ENCODE data around the gene TSPEAR.
A peak's percentile ranks its signal among the peaks of the same experiment; 100 is the strongest.
"Not testable (repeated sequence)": the region's sequence is repeated elsewhere in the genome, so short reads cannot be mapped to it uniquely, and the experiment has no call there.

The TSPEAR gene

GRCh38 chr21:44599264-44600029 lies 111.9 kb downstream of the TSPEAR start:
- Histone ChIP-seq H3K9me3 (ENCODE audit: control insufficient read depth, low read length) (no peaks in the 10 kb centered on the region), H3K36me3 (ENCODE audit: control insufficient read depth, insufficient read depth, low read length) (no peaks in the 10 kb centered on the region), H3K4me1 (ENCODE audit: control insufficient read depth, insufficient read depth, low read length) (no peaks in the 10 kb centered on the region), H3K27me3 (ENCODE audit: control insufficient read depth, insufficient read depth, low read length, poor library complexity, severe bottlenecking) (no peaks in the 10 kb centered on the region), H3K4me3 (ENCODE audit: insufficient read depth, low read depth, low read length) (no peak overlapping the region), H3K27ac (ENCODE audit: insufficient read depth, low read depth, low read length, poor library complexity, severe bottlenecking) (no peak overlapping the region)
- WGBS, 2 experiments = 82 to 85% methylated on average over 8 of the region's 8 CpGs

- peak overlapping the region; percentile 76 for H3K27ac ChIP-seq (ENCODE audit: insufficient read depth, low read depth, low read length, poor library complexity, severe bottlenecking)
- H3K4me1 ChIP-seq (ENCODE audit: control insufficient read depth, insufficient read depth, low read length) = peaks cover 4% of the 10 kb centered on the region
- no peaks in the 10 kb centered on the region for H3K27me3 ChIP-seq (ENCODE audit: control insufficient read depth, insufficient read depth, low read length, poor library complexity, severe bottlenecking)
- no peak overlapping the region for H3K4me3 ChIP-seq (ENCODE audit: insufficient read depth, low read depth, low read length)
- WGBS, 2 experiments = 60 to 62% methylated on average over 11 of the region's 11 CpGs
- H3K9me3 ChIP-seq (ENCODE audit: control insufficient read depth, low read length) = no peaks in the 10 kb centered on the region
- no peaks in the 10 kb centered on the region for H3K36me3 ChIP-seq (ENCODE audit: control insufficient read depth, insufficient read depth, low read length)
Measured at GRCh38 chr21:44598061-44598460, 113.3 kb downstream of the TSPEAR start.

DNA sequence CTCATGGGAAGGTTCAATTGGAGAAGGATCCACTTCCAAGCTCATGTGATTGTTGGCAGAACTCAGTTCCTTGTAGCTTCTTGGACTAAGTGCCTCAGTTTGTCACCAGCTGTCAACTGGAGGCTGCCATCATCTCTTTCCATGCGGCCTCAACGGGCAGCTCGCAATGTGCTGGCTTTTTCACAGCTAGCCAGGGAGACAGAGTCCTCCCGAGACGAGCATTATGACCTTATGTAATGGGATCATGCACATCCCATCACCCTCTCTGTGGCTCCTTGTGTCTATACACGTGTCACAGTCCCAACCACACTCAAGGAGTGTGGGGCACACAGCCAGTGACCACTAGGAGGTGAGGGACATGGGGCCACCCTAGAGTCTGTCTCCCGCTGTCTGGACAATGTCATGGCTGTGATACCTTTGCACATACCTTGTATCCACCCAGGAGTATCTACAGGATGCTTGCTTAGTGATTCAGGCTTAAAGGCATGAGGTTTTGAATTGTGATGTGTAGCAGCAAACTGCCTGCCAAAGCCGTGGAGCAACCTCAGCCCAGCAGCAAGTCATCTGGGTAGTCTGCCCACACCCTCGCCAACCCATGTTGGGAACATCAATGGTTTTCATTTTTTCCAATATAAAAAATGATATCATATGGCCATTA lies 115.2 kb downstream of the TSPEAR start:
- no peaks in the 10 kb centered on the region for H3K9me3 ChIP-seq (ENCODE audit: control insufficient read depth, low read length)
- no peak overlapping the region for H3K27ac ChIP-seq (ENCODE audit: insufficient read depth, low read depth, low read length, poor library complexity, severe bottlenecking)
- H3K36me3 ChIP-seq (ENCODE audit: control insufficient read depth, insufficient read depth, low read length) = no peaks in the 10 kb centered on the region
- H3K27me3 ChIP-seq (ENCODE audit: control insufficient read depth, insufficient read depth, low read length, poor library complexity, severe bottlenecking) = no peaks in the 10 kb centered on the region
- H3K4me3 ChIP-seq (ENCODE audit: insufficient read depth, low read depth, low read length) = no peak overlapping the region
- 94 to 95% methylated on average over 9 of the region's 9 CpGs for WGBS, 2 experiments
- peaks cover 12% of the 10 kb centered on the region for H3K4me1 ChIP-seq (ENCODE audit: control insufficient read depth, insufficient read depth, low read length)

DNA sequence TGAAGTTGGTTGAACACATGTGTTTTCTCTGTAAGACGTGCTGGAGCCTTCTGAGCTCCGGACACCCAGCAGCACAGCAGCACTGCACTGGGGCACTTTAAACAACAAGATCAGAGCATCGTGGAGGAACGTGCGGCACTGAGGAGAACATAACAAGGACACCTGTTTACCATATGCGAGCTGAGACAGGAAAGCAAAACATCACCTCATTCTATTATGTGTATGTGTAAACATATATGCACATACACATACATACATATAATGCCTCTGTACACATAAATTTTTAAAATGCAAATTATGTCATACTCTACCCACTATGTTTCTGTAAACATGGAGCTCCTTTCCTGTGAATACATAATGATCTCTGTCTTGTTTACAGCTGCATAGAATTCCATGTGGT lies 115.8 kb downstream of the TSPEAR start:
- H3K4me1 ChIP-seq (ENCODE audit: control insufficient read depth, insufficient read depth, low read length) = peaks cover 12% of the 10 kb centered on the region
- no peaks in the 10 kb centered on the region for H3K36me3 ChIP-seq (ENCODE audit: control insufficient read depth, insufficient read depth, low read length)
- H3K27me3 ChIP-seq (ENCODE audit: control insufficient read depth, insufficient read depth, low read length, poor library complexity, severe bottlenecking) = no peaks in the 10 kb centered on the region
- no peak overlapping the region for H3K27ac ChIP-seq (ENCODE audit: insufficient read depth, low read depth, low read length, poor library complexity, severe bottlenecking)
- H3K9me3 ChIP-seq (ENCODE audit: control insufficient read depth, low read length) = no peaks in the 10 kb centered on the region
- H3K4me3 ChIP-seq (ENCODE audit: insufficient read depth, low read depth, low read length) = no peak overlapping the region
- 91 to 95% methylated on average over 5 to 6 of the region's 6 CpGs for WGBS, 2 experiments

- Histone ChIP-seq H3K4me3 (ENCODE audit: insufficient read depth, low read depth, low read length) (no peak overlapping the region), H3K27ac (ENCODE audit: insufficient read depth, low read depth, low read length, poor library complexity, severe bottlenecking) (no peak overlapping the region), H3K4me1 (ENCODE audit: control insufficient read depth, insufficient read depth, low read length) (peaks cover 12% of the 10 kb centered on the region), H3K36me3 (ENCODE audit: control insufficient read depth, insufficient read depth, low read length) (no peaks in the 10 kb centered on the region), H3K27me3 (ENCODE audit: control insufficient read depth, insufficient read depth, low read length, poor library complexity, severe bottlenecking) (no peaks in the 10 kb centered on the region), H3K9me3 (ENCODE audit: control insufficient read depth, low read length) (no peaks in the 10 kb centered on the region)
- 94 to 95% methylated on average over 11 to 12 of the region's 12 CpGs for WGBS, 2 experiments
Measured at GRCh38 chr21:44594406-44594916, 116.9 kb downstream of the TSPEAR start.

GRCh38 chr21:44593598-44594405 lies 117.6 kb downstream of the TSPEAR start:
- 77 to 78% methylated on average over 20 of the region's 20 CpGs for WGBS, 2 experiments
- Histone ChIP-seq H3K4me1 (ENCODE audit: control insufficient read depth, insufficient read depth, low read length) (peaks cover 12% of the 10 kb centered on the region), H3K27ac (ENCODE audit: insufficient read depth, low read depth, low read length, poor library complexity, severe bottlenecking) (no peak overlapping the region), H3K4me3 (ENCODE audit: insufficient read depth, low read depth, low read length) (no peak overlapping the region), H3K27me3 (ENCODE audit: control insufficient read depth, insufficient read depth, low read length, poor library complexity, severe bottlenecking) (no peaks in the 10 kb centered on the region), H3K36me3 (ENCODE audit: control insufficient read depth, insufficient read depth, low read length) (no peaks in the 10 kb centered on the region), H3K9me3 (ENCODE audit: control insufficient read depth, low read length) (no peaks in the 10 kb centered on the region)

DNA sequence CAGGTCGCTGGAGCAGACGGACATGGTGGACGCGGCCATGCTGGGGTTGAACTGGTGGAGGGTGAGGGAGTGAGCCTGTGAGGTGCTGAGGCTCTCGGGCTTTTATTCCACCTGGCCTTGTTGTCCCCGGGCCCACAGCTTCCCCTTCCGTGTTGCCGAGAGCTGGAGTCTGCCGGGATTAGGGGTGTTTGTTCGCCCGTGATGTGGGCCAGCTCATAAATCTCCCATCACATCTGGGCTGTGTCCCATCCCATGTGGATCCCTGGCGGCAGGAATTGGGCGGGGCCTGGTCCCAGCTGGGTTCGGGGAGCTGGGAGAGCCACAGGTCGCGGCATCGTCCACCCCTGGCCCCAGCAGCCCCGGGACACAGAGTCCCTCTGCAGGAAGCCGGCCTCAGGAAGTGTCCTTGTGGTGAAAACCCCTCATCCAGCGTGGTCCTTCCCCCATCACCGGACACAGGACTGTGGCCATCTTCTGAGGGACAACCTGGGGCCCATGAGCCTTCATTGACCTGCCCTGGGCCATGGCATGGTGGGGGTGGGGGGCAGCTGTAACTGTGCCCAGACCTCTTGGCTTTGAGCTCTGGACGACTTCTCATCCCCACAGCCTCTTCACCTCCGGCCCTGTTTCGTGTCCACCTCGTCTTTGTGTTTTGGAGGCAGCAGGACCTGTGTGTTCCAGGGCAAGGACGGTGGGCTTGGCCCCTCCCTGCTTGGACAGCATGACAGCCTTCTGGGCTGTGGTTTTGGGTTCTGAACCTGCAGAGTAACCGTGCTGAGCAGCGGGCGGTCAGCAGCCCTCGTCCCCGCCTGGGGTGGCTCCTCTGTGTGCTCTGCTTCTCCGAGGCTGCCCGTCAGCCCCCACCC lies 118.7 kb downstream of the TSPEAR start, which contains the start of gene KRTAP10-6:
Gene KRTAP10-6 (minus strand): TSS at position 60 of the 866 bp plus-strand sequence. CDS start 21 bp downstream, at position 39.
- no peak within 1 kb of the TSS for H3K4me3 ChIP-seq (ENCODE audit: insufficient read depth, low read depth, low read length)
- peaks cover 12% of the 10 kb centered on the region for H3K4me1 ChIP-seq (ENCODE audit: control insufficient read depth, insufficient read depth, low read length)
- no peaks in the 10 kb centered on the region for H3K27me3 ChIP-seq (ENCODE audit: control insufficient read depth, insufficient read depth, low read length, poor library complexity, severe bottlenecking)
- no peaks in the 10 kb centered on the region for H3K36me3 ChIP-seq (ENCODE audit: control insufficient read depth, insufficient read depth, low read length)
- WGBS, 2 experiments = 88% methylated on average over 33 of the region's 33 CpGs
- H3K9me3 ChIP-seq (ENCODE audit: control insufficient read depth, low read length) = no peaks in the 10 kb centered on the region
- H3K27ac ChIP-seq (ENCODE audit: insufficient read depth, low read depth, low read length, poor library complexity, severe bottlenecking) = no peak within 1 kb of the TSS

DNA sequence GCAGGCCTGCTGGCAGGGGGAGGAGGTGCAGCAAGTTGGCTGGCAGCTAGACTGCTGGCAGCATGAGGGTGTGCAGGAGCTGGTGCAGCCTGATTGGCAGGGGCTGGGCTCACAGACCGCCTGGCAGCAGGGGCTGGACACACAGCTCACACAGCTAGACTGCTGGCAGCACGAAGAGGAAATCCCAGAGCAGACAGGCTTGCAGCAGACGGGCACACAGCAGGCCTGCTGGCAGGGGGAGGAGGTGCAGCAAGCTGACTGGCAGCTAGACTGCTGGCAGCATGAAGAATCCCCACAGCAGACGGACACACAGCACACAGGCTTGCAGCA lies 119.6 kb downstream of the TSPEAR start:
- WGBS, 2 experiments = 96 to 100% methylated on average over 2 of the region's 4 CpGs
- peaks cover 12% of the 10 kb centered on the region for H3K4me1 ChIP-seq (ENCODE audit: control insufficient read depth, insufficient read depth, low read length)
- not testable (repeated sequence) for H3K27ac ChIP-seq (ENCODE audit: insufficient read depth, low read depth, low read length, poor library complexity, severe bottlenecking); H3K36me3 ChIP-seq (ENCODE audit: control insufficient read depth, insufficient read depth, low read length); H3K9me3 ChIP-seq (ENCODE audit: control insufficient read depth, low read length); H3K27me3 ChIP-seq (ENCODE audit: control insufficient read depth, insufficient read depth, low read length, poor library complexity, severe bottlenecking); H3K4me3 ChIP-seq (ENCODE audit: insufficient read depth, low read depth, low read length)

DNA sequence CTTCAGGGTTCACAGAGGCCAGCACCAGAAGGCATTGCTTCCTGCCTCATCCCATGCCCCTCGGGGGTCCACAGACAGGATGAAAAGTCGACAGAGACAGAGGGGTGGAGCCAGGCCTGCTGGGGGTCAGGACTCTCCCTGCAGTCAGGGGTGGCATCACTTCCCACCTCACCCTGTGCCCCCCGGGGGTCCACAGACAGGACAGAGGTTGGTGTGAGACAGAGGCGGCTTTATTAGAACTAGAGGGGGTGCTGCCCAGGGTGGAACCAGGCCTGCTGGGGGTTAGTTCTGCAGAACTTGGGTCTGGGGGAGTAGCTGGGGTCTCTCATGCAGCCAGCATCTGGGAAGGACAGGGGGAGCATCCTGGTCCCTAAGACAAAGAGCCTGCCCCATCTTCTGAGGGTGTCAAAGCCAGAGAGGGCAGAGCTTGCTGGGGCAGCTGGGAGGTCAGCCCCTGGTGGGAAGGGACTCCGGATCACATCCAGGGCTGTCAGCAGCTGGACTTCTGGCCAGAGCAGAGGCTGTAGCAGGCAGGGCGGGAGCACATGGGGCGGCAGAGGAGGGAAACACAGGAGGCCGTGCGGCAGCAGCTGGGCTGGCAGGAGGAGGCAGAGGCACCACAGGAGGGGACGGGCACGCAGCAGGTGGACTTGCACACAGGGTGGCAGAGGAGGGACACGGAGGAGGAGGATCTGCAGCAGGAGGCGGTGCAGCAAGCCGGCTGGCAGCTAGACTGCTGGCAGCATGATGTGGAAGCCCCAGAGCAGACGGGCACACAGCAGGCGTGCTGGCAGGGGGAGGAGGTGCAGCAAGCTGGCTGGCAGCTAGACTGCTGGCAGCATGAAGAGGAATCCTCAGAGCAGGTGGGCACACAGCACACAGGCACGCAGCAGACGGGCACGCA lies 120.2 kb downstream of the TSPEAR start:
- H3K4me1 ChIP-seq (ENCODE audit: control insufficient read depth, insufficient read depth, low read length) = peaks cover 12% of the 10 kb centered on the region
- H3K9me3 ChIP-seq (ENCODE audit: control insufficient read depth, low read length); H3K27me3 ChIP-seq (ENCODE audit: control insufficient read depth, insufficient read depth, low read length, poor library complexity, severe bottlenecking); H3K4me3 ChIP-seq (ENCODE audit: insufficient read depth, low read depth, low read length); H3K36me3 ChIP-seq (ENCODE audit: control insufficient read depth, insufficient read depth, low read length); H3K27ac ChIP-seq (ENCODE audit: insufficient read depth, low read depth, low read length, poor library complexity, severe bottlenecking): not testable (repeated sequence)
- WGBS, 2 experiments = 83 to 87% methylated on average over 16 to 18 of the region's 19 CpGs

Data from ectodermal cell (in vitro differentiated cells).